Measurements from ENCODE around the gene CES3. TPM values are rescaled to one million over a fixed set of nuclear protein-coding genes. Genes with fewer than 3 reads are reported as not detected.

The CES3 gene
- total RNA-seq, 3 donors from 2014 or later: 0.10 to 0.30 TPM; not detected in 1

GRCh38 chr16:67006930-67007658 lies 46.0 kb downstream of the CES3 start:
- DNase-seq: no peak
- Mint-ChIP-seq H3K9me3 (no peaks in the 10 kb centered on the region), H3K4me3 (no peak overlapping the region), H3K27me3 (ENCODE audit: low read depth) (no peaks in the 10 kb centered on the region), H3K4me1 (ENCODE audit: low read depth) (peaks cover 4% of the 10 kb centered on the region), H3K36me3 (ENCODE audit: insufficient read depth) (peaks cover 10% of the 10 kb centered on the region)
- no peak for ATAC-seq

GRCh38 chr16:67009158-67009557 lies 48.1 kb downstream of the CES3 start:
- no peak for ATAC-seq
- Mint-ChIP-seq H3K4me1 (ENCODE audit: low read depth) (peaks cover 3% of the 10 kb centered on the region), H3K9me3 (no peaks in the 10 kb centered on the region)

DNA sequence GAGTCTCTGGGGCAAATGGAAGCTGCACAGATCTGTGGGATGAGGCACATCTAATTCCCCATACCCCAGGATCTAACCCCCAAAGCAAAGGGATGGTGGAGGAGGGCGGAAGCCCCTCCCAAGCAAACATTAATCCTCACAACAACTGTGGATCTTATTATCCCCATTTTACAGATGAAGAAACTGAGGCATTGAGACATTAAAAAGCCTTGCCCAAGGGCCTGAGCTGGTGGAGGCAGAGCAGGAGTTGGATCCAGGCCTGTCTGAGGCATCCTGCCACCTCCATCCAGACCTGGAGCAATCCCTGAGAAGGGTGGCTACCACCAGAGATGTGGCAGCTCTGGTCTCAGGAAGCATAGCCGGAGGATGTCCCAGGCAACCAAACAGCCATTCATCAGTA lies 50.2 kb downstream of the CES3 start:
- H3K4me3 Mint-ChIP-seq: no peak overlapping the region
- peaks cover 3% of the 10 kb centered on the region for H3K36me3 Mint-ChIP-seq (ENCODE audit: insufficient read depth)
- no peaks in the 10 kb centered on the region for H3K9me3 Mint-ChIP-seq
- H3K27me3 Mint-ChIP-seq (ENCODE audit: low read depth): no peaks in the 10 kb centered on the region
- peaks cover 3% of the 10 kb centered on the region for H3K4me1 Mint-ChIP-seq (ENCODE audit: low read depth)
- ATAC-seq (no peak), DNase-seq (no peak)

More at GRCh38 chr16:67009158-67009557, 48.1 kb downstream of the CES3 start:
- Mint-ChIP-seq H3K36me3 (ENCODE audit: insufficient read depth) (peaks cover 3% of the 10 kb centered on the region), H3K27me3 (ENCODE audit: low read depth) (no peaks in the 10 kb centered on the region), H3K4me3 (no peak overlapping the region)
- no peak for DNase-seq

- no peaks in the 10 kb centered on the region for H3K36me3 Mint-ChIP-seq (ENCODE audit: insufficient read depth)
- H3K4me1 Mint-ChIP-seq (ENCODE audit: low read depth): peaks cover 3% of the 10 kb centered on the region
- H3K9me3 Mint-ChIP-seq: no peaks in the 10 kb centered on the region
- DNase-seq (no peak), ATAC-seq (no peak)
- peak overlapping the region; percentile 70 for H3K4me3 Mint-ChIP-seq
- no peaks in the 10 kb centered on the region for H3K27me3 Mint-ChIP-seq (ENCODE audit: low read depth)
Measured at GRCh38 chr16:67013233-67013822, 52.3 kb downstream of the CES3 start.

- ATAC-seq (peak; percentile 54 to 69), DNase-seq (peak; percentile 52)
- Mint-ChIP-seq H3K4me1 (ENCODE audit: low read depth) (peaks cover 3% of the 10 kb centered on the region), H3K36me3 (ENCODE audit: insufficient read depth) (no peaks in the 10 kb centered on the region), H3K9me3 (no peaks in the 10 kb centered on the region), H3K27me3 (ENCODE audit: low read depth) (no peaks in the 10 kb centered on the region), H3K4me3 (peak overlapping the region; percentile 72)
Measured at GRCh38 chr16:67013823-67014633, 53.0 kb downstream of the CES3 start.

GRCh38 chr16:67014634-67015312 lies 53.7 kb downstream of the CES3 start:
- Mint-ChIP-seq H3K27me3 (ENCODE audit: low read depth) (no peaks in the 10 kb centered on the region), H3K4me3 (peak overlapping the region; percentile 72), H3K9me3 (no peaks in the 10 kb centered on the region), H3K36me3 (ENCODE audit: insufficient read depth) (no peaks in the 10 kb centered on the region), H3K4me1 (ENCODE audit: low read depth) (peaks cover 3% of the 10 kb centered on the region)
- DNase-seq (no peak), ATAC-seq (peak in 1 of 2 donors; percentile 1)

- Mint-ChIP-seq H3K9me3 (no peaks in the 10 kb centered on the region), H3K27me3 (ENCODE audit: low read depth) (no peaks in the 10 kb centered on the region), H3K36me3 (ENCODE audit: insufficient read depth) (no peaks in the 10 kb centered on the region), H3K4me3 (no peak overlapping the region), H3K4me1 (ENCODE audit: low read depth) (peaks cover 3% of the 10 kb centered on the region)
- no peak for ATAC-seq
- DNase-seq: no peak
Measured at GRCh38 chr16:67015313-67015731, 54.3 kb downstream of the CES3 start.

- ATAC-seq: no peak
- peaks cover 3% of the 10 kb centered on the region for H3K4me1 Mint-ChIP-seq (ENCODE audit: low read depth)
- H3K27me3 Mint-ChIP-seq (ENCODE audit: low read depth): no peaks in the 10 kb centered on the region
- DNase-seq: no peak
- H3K9me3 Mint-ChIP-seq: no peaks in the 10 kb centered on the region
- H3K4me3 Mint-ChIP-seq: no peak overlapping the region
- H3K36me3 Mint-ChIP-seq (ENCODE audit: insufficient read depth): no peaks in the 10 kb centered on the region
Measured at GRCh38 chr16:67016143-67016542, 55.1 kb downstream of the CES3 start.

DNA sequence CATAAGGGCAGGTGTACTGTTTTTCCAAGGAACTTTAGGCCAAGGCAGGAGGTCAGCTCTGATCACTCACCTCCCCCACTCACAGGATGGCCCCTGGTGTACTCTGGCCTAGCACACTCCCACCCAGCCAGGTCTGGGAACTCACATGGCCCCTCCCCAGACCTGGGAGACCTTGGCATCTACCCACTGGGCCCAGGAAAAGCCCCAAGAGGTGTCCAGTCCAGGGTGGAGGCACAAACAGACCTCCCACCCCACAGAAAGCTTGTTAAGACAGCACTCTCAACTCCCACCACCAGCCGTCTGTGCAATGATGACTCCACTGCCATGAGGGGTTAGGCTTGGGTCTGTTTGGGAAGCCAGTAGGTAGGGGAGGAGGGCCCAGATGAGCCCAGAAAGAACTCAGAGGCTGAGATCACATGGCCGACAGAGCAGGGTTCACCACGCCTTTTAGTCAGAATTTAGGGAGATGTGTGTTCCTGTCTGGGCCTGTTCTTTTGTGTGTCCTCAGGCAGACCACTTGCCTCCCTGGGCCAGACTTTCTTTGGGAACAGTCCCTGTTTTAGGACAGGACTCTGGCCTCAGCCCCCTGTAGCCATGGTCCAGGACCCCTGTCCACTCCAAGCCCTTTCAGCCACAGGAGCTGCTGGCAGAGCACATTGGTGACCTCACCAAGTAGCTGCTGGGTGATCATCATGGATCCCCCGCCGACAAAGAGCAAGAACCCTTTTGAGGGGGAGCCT lies 55.8 kb downstream of the CES3 start:
- peaks cover 3% of the 10 kb centered on the region for H3K4me1 Mint-ChIP-seq (ENCODE audit: low read depth)
- H3K27me3 Mint-ChIP-seq (ENCODE audit: low read depth): no peaks in the 10 kb centered on the region
- H3K36me3 Mint-ChIP-seq (ENCODE audit: insufficient read depth): no peaks in the 10 kb centered on the region
- no peaks in the 10 kb centered on the region for H3K9me3 Mint-ChIP-seq
- no peak overlapping the region for H3K4me3 Mint-ChIP-seq
- ATAC-seq (no peak), DNase-seq (no peak)

- Mint-ChIP-seq H3K9me3 (no peaks in the 10 kb centered on the region), H3K27me3 (ENCODE audit: low read depth) (no peaks in the 10 kb centered on the region), H3K4me3 (no peak overlapping the region), H3K36me3 (ENCODE audit: insufficient read depth) (no peaks in the 10 kb centered on the region), H3K4me1 (ENCODE audit: low read depth) (peaks cover 3% of the 10 kb centered on the region)
- ATAC-seq: no peak
- DNase-seq: no peak
Measured at GRCh38 chr16:67017421-67017750, 56.3 kb downstream of the CES3 start.

DNA sequence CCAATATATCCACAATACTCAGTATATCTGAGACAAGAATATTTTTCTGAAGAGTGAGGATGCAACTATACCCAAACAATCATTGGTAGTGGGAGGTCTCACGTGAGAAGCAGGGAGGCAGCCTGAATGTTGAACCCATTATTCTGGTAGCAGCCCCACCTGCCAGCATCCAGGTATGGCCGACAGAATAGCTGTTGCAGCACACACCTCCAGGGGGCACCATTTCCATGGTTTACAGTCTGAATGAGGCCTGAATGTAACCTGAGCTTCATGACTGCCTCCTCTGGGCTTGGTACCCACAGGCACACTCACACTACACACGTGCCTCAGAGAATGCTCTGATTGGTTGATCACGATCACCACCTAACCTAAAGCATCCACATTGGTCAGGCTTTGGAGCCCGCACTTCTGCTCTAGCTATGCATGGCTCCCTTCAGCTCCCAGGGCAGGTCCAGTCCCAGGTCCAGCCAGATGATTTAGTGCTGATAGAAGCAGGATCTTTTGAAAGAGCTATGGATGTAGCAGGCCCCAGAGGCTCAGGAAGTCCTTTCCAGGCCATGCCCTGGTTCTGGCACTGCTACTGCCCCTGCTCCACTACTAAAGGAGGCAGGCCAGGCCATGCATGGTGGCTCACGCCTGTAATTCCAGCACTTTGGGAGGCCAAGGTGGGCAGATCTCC lies 56.9 kb downstream of the CES3 start:
- Mint-ChIP-seq H3K4me1 (ENCODE audit: low read depth) (peaks cover 3% of the 10 kb centered on the region), H3K9me3 (no peaks in the 10 kb centered on the region), H3K27me3 (ENCODE audit: low read depth) (no peaks in the 10 kb centered on the region), H3K4me3 (no peak overlapping the region), H3K36me3 (ENCODE audit: insufficient read depth) (no peaks in the 10 kb centered on the region)
- DNase-seq (peak; percentile 84), ATAC-seq (peak; percentile 93 to 94)

GRCh38 chr16:67019171-67019570 lies 58.1 kb downstream of the CES3 start:
- Mint-ChIP-seq H3K9me3 (no peaks in the 10 kb centered on the region), H3K27me3 (ENCODE audit: low read depth) (no peaks in the 10 kb centered on the region), H3K4me1 (ENCODE audit: low read depth) (no peaks in the 10 kb centered on the region), H3K4me3 (no peak overlapping the region), H3K36me3 (ENCODE audit: insufficient read depth) (no peaks in the 10 kb centered on the region)
- ATAC-seq (no peak), DNase-seq (no peak)

- Mint-ChIP-seq H3K36me3 (ENCODE audit: insufficient read depth) (no peaks in the 10 kb centered on the region), H3K9me3 (no peaks in the 10 kb centered on the region), H3K4me3 (no peak overlapping the region), H3K4me1 (ENCODE audit: low read depth) (no peaks in the 10 kb centered on the region), H3K27me3 (ENCODE audit: low read depth) (no peaks in the 10 kb centered on the region)
- ATAC-seq (no peak), DNase-seq (no peak)
Measured at GRCh38 chr16:67021321-67021720, 60.3 kb downstream of the CES3 start.

All from activated T-cell treated with anti-CD3 and anti-CD28 coated beads, Interleukin-2, amount 50 U/mL, for 4 hours (primary cell).